ENCODE measurements around the gene DDX27. TPM values are rescaled to one million over a fixed set of nuclear protein-coding genes. Genes with fewer than 3 reads are reported as not detected.

The DDX27 gene
- total RNA-seq, 1 donor from 2014 or later = 37.9 TPM

- Mint-ChIP-seq H3K4me1 (peaks cover 10% of the 10 kb centered on the region), H3K4me3 (no peak overlapping the region), H3K9me3 (peaks cover 14% of the 10 kb centered on the region), H3K27me3 (ENCODE audit: low read depth) (no peaks in the 10 kb centered on the region), H3K36me3 (peaks cover 55% of the 10 kb centered on the region), H3K27ac (no peak overlapping the region)
- TF ChIP-seq CTCF (IDR thresholded peaks at IDR 0.05; ENCODE audit: unreplicated experiment) = no peak
- no peak for DNase-seq (ENCODE audit: low spot score in 2 of 2, unreplicated experiment in 2 of 2)
Observed at GRCh38 chr20:49293122-49293521, 73.9 kb downstream of the DDX27 start.

Other genes with a start within 250 kb of the DDX27 start
- 75.1 to 79.6 TPM (median 78.7 TPM) in 3 replicates for gene CSE1L, start 173.1 kb upstream of the DDX27 start, total RNA-seq
- 70.8 to 72.8 TPM (median 71.4 TPM) in 3 replicates for gene STAU1, start 31.1 kb upstream of the DDX27 start, total RNA-seq
- gene ZNFX1, start 58.6 kb downstream of the DDX27 start, total RNA-seq = 15.5 to 16.8 TPM (median 15.9 TPM) in 3 replicates

All from mesothelial cell of epicardium (in vitro differentiated cells).